ENCODE results near the gene GPRIN1.
A peak's percentile ranks its signal among the peaks of the same experiment; 100 is the strongest.

- TF ChIP-seq CTCF (conservative IDR thresholded peaks at IDR 0.05 in 1 of 2, IDR thresholded peaks at IDR 0.05 in 1 of 2; ENCODE audit: low read depth in 1 of 2, low read length in 2 of 2): peak; percentile 30 to 47
- TF ChIP-seq EZH2 (IDR thresholded peaks at IDR 0.05; ENCODE audit: low read length, missing control alignments): no peak
Observed at GRCh38 chr5:176619203-176619568, 9.2 kb upstream of the GPRIN1 start.

Data from fibroblast of lung (primary cell).